Measurements from ENCODE around the gene VASN. TPM values are rescaled to one million over a fixed set of nuclear protein-coding genes. Genes with fewer than 3 reads are reported as not detected.

Gene VASN
- total and polyA plus RNA-seq, 10 of the 15 experiments (the other 5 are each of a cell fraction or from before 2014, with no cell fraction given): 0.02 to 0.19 (median 0.14) TPM; not detected in 6

DNA sequence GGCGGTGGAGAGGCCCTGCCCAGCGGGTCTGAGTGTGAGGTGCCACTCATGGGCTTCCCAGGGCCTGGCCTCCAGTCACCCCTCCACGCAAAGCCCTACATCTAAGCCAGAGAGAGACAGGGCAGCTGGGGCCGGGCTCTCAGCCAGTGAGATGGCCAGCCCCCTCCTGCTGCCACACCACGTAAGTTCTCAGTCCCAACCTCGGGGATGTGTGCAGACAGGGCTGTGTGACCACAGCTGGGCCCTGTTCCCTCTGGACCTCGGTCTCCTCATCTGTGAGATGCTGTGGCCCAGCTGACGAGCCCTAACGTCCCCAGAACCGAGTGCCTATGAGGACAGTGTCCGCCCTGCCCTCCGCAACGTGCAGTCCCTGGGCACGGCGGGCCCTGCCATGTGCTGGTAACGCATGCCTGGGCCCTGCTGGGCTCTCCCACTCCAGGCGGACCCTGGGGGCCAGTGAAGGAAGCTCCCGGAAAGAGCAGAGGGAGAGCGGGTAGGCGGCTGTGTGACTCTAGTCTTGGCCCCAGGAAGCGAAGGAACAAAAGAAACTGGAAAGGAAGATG lies 11.2 kb downstream of the VASN start (continued):
- TF ChIP-seq, protein P1, sequence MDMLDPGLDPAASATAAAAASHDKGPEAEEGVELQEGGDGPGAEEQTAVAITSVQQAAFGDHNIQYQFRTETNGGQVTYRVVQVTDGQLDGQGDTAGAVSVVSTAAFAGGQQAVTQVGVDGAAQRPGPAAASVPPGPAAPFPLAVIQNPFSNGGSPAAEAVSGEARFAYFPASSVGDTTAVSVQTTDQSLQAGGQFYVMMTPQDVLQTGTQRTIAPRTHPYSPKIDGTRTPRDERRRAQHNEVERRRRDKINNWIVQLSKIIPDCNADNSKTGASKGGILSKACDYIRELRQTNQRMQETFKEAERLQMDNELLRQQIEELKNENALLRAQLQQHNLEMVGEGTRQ (IDR thresholded peaks at IDR 0.05; ENCODE audit: borderline replicate concordance, low read depth, low read length): no peak
- no peak for TF ChIP-seq SREBF2 (IDR thresholded peaks at IDR 0.05; ENCODE audit: low read length)
- no peak for TF ChIP-seq LARP7 (IDR thresholded peaks at IDR 0.05)
- TF ChIP-seq, protein P2, sequence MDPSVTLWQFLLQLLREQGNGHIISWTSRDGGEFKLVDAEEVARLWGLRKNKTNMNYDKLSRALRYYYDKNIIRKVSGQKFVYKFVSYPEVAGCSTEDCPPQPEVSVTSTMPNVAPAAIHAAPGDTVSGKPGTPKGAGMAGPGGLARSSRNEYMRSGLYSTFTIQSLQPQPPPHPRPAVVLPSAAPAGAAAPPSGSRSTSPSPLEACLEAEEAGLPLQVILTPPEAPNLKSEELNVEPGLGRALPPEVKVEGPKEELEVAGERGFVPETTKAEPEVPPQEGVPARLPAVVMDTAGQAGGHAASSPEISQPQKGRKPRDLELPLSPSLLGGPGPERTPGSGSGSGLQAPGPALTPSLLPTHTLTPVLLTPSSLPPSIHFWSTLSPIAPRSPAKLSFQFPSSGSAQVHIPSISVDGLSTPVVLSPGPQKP (IDR thresholded peaks at IDR 0.05; ENCODE audit: low read depth, low read length): no peak

GRCh38 chr16:4383591-4384444 lies 12.2 kb downstream of the VASN start:
- Histone ChIP-seq H4K20me1 (ENCODE audit: control insufficient read depth, insufficient read depth) (no peaks in the 10 kb centered on the region), H2AFZ (ENCODE audit: control insufficient read depth, low read depth, low read length) (no peak overlapping the region), H3K36me3 (ENCODE audit: control insufficient read depth in 2 of 2, insufficient read depth in 2 of 2, low read length in 1 of 2) (peaks cover 0 to 19% of the 10 kb centered on the region in 2 experiments; a peak in 3 of 4 replicates), H3K79me2 (ENCODE audit: control insufficient read depth, insufficient read depth, low read length) (no peaks in the 10 kb centered on the region), H3K9ac (ENCODE audit: control insufficient read depth, insufficient read depth, low read length) (no peak overlapping the region), H3K27me3 (replicated peaks in 1 of 2; ENCODE audit: control insufficient read depth in 2 of 2, insufficient read depth in 2 of 2, low read length in 1 of 2) (no peaks in the 10 kb centered on the region), H3K4me1 (ENCODE audit: control insufficient read depth, insufficient read depth, low read length) (no peaks in the 10 kb centered on the region), H3K4me3 (no peak overlapping the region), H3K27ac (ENCODE audit: control insufficient read depth, insufficient read depth) (no peak overlapping the region), H3K4me2 (ENCODE audit: control insufficient read depth, insufficient read depth) (no peak overlapping the region), H3K9me3 (replicated peaks; ENCODE audit: control insufficient read depth, insufficient read depth, low read length) (no peaks in the 10 kb centered on the region)
- SMC1A ChIA-PET (ENCODE audit: uncharacterized antibody, unreplicated experiment): no interaction called here
- no peak for TF ChIP-seq E4F1 (IDR thresholded peaks at IDR 0.05; ENCODE audit: borderline replicate concordance, partially characterized antibody)
- no peak for TF ChIP-seq MYB (IDR thresholded peaks at IDR 0.05; ENCODE audit: borderline replicate concordance, low read depth, low read length)
- TF ChIP-seq REST (IDR thresholded peaks at IDR 0.05; ENCODE audit: low read depth, low read length): no peak
- in situ Hi-C loops (cut with MboI) (no loop called here), intact Hi-C loops (cut with micrococcal nuclease; ENCODE audit: unreplicated experiment) (no loop called here)
- BruUV-seq (replicated peaks): no TSS peak
- DNase-seq (ENCODE audit: low read depth, low spot score): no peak
- RAD21 ChIA-PET (ENCODE audit: unreplicated experiment): no interaction called here
- CTCF ChIA-PET: no interaction called here
- POLR2A ChIA-PET: no interaction called here
- ATAC-seq: no peak
- 94% methylated on average over 12 of the region's 12 CpGs for WGBS (ENCODE audit: insufficient coverage, insufficient replicate concordance, low lambda C conversion rate, missing lambda C conversion rate)
- no peak for FAIRE-seq

All from GM12878 (cell line).